HepG2 (cell line): ENCODE results near the gene ABHD17A. TPM values are rescaled to one million over a fixed set of nuclear protein-coding genes. Genes with fewer than 3 reads are reported as not detected.

Experiments
- ATAC-seq: fragments of 200-7000 bp; cut with Tn5 transposase; 3 replicates; pipeline ENCODE4 v1.9.1; 2020; ENCODE audit warnings: mild to moderate bottlenecking, moderate library complexity
- BruUV-seq: library from RNA; stranded (reverse); fragments of 400-500 nt; replicated peaks from 2 replicates; lab custom pipeline; 2021; lab: Mats Ljungman, UMichigan
- CTCF ChIA-PET: fragments of 300-600 bp; formaldehyde crosslinking; extraction: SDS; loops from one replicate; lab custom pipeline; 2021; ENCODE audit warnings: low total read pairs, inconsistent platforms, low intra/inter-chr PET ratio; lab: Yijun Ruan, JAX
- POLR2A ChIA-PET: fragments of 350-600 bp; sonication (Branson Sonifier 250); formaldehyde crosslinking; loops from one replicate; lab custom pipeline; 2020; ENCODE audit warnings: antibody characterized with exemption, inconsistent platforms; lab: Yijun Ruan, JAX
- DNase-seq: peaks from one replicate; pipeline ENCODE4 v3.0.0-alpha.2; 2015; ENCODE audit warnings: low spot score
- FAIRE-seq: peaks from 3 replicates; lab custom pipeline; 2011; peaks lifted over from hg19 to GRCh38; lab: Jason Lieb, UNC
- H2AFZ ChIP-seq: one replicate; pipeline ENCODE4 v1.6.1; 2011; ENCODE audit warnings: low read length, inconsistent platforms
- H3K27ac ChIP-seq: fragments of 300-600 bp; 3 replicates; pipeline ENCODE4 v1.8.0; 2011; ENCODE audit warnings: mixed run types, mild to moderate bottlenecking, mixed read lengths, low read length, inconsistent platforms; ENCODE audit not compliant: insufficient read depth; ENCODE audit errors: extremely low read length
- H3K27me3 ChIP-seq, 2 experiments: fragments of 200-600 bp in 1 of 2; 2 replicates in 1 of 2; 3 replicates in 1 of 2; pipeline versions ENCODE4 v1.6.0 to v1.8.0; 2011; ENCODE audit warnings: low read length in 2 of 2, mild to moderate bottlenecking in 2 of 2, moderate library complexity in 2 of 2, inconsistent platforms in 1 of 2; ENCODE audit not compliant: insufficient read depth in 2 of 2, control insufficient read depth in 1 of 2
- H3K36me3 ChIP-seq, 2 experiments: fragments of 200-600 bp in 1 of 2; replicated peaks in 1 of 2; 2 replicates in 1 of 2; 3 replicates in 1 of 2; pipeline versions ENCODE4 v1.5.1 to v1.8.0; 2011; ENCODE audit warnings: low read length in 2 of 2, inconsistent platforms in 1 of 2; ENCODE audit not compliant: insufficient read depth in 2 of 2, control insufficient read depth in 1 of 2
- H3K4me1 ChIP-seq: 2 replicates; pipeline ENCODE4 v1.5.1; 2012; ENCODE audit warnings: low read length, inconsistent platforms; ENCODE audit not compliant: insufficient read depth
- H3K4me2 ChIP-seq: 2 replicates; pipeline ENCODE4 v1.6.0; 2011; ENCODE audit warnings: low read depth, low read length, inconsistent platforms
- H3K4me3 ChIP-seq, 3 experiments: fragments of 200-600 bp in 1 of 3; sonication (generic), shearing (Covaris generic) in 1 of 3; replicated peaks in 1 of 3; 2 replicates each; pipeline ENCODE4 v1.5.1; 2011 to 2016; ENCODE audit warnings: low read length in 3 of 3, inconsistent platforms in 2 of 3, low read depth in 2 of 3, mild to moderate bottlenecking in 2 of 3, control low read depth in 1 of 3, mixed read lengths in 1 of 3; ENCODE audit not compliant: insufficient read depth in 1 of 3
- H3K79me2 ChIP-seq: one replicate; pipeline ENCODE4 v1.6.1; 2011; ENCODE audit warnings: low read length, inconsistent platforms; ENCODE audit not compliant: insufficient read depth
- H3K9ac ChIP-seq: 2 replicates; pipeline ENCODE4 v1.6.0; 2011; ENCODE audit warnings: mild to moderate bottlenecking, low read depth, low read length, inconsistent platforms; ENCODE audit not compliant: insufficient read depth
- H3K9me3 ChIP-seq: 2 replicates; pipeline ENCODE4 v1.5.1; 2012; ENCODE audit warnings: mild to moderate bottlenecking, low read length
- H4K20me1 ChIP-seq: 2 replicates; pipeline ENCODE4 v1.6.0; 2011; ENCODE audit warnings: inconsistent platforms, mild to moderate bottlenecking, low read length, moderate library complexity; ENCODE audit not compliant: insufficient read depth
- ATF1 ChIP-seq: IDR thresholded peaks from 2 replicates; pipeline ENCODE4 v1.6.1; 2016; ENCODE audit warnings: mild to moderate bottlenecking, control low read depth
- ATF7-NPFF ChIP-seq: sonication (generic); formaldehyde crosslinking; IDR thresholded peaks from 2 replicates; pipeline ENCODE4 v1.8.1; 2023; ENCODE audit warnings: mild to moderate bottlenecking, low read depth, missing genetic modification reagents, moderate library complexity
- BCL3 ChIP-seq: sonication (generic); formaldehyde crosslinking; IDR thresholded peaks from 2 replicates; pipeline ENCODE4 v1.5.1; 2020; ENCODE audit warnings: mild to moderate bottlenecking, missing genetic modification reagents, moderate library complexity
- FOXO1 ChIP-seq: sonication (generic); formaldehyde crosslinking; IDR thresholded peaks from 2 replicates; pipeline ENCODE4 v1.4.0; 2020; ENCODE audit warnings: missing genetic modification reagents
- GLMP ChIP-seq: sonication (generic); formaldehyde crosslinking; IDR thresholded peaks from 2 replicates; pipeline ENCODE4 v1.9.0; 2021; ENCODE audit warnings: missing genetic modification reagents, mild to moderate bottlenecking, borderline replicate concordance
- HINFP ChIP-seq: sonication (generic); formaldehyde crosslinking; IDR thresholded peaks from 2 replicates; pipeline ENCODE4 v1.4.0; 2020; ENCODE audit warnings: low read depth, mild to moderate bottlenecking, missing genetic modification reagents
- MXD4 ChIP-seq: IDR thresholded peaks from 2 replicates; pipeline ENCODE4 v1.6.1; 2016; ENCODE audit warnings: mild to moderate bottlenecking, missing biosample characterization, missing genetic modification reagents
- PPARG ChIP-seq: conservative IDR thresholded peaks from 2 replicates; pipeline ENCODE4 v1.6.1; 2016; ENCODE audit warnings: missing biosample characterization, missing genetic modification reagents
- SALL2 ChIP-seq: sonication (generic); formaldehyde crosslinking; IDR thresholded peaks from 2 replicates; pipeline ENCODE4 v1.8.1; 2023; ENCODE audit warnings: mild to moderate bottlenecking, missing genetic modification reagents, inconsistent platforms
- ZFP1 ChIP-seq: IDR thresholded peaks from 2 replicates; pipeline ENCODE4 v1.6.1; 2016
- ZNF207 ChIP-seq: fragments of 450-650 bp; IDR thresholded peaks from 2 replicates; pipeline ENCODE4 v1.6.1; 2016; ENCODE audit warnings: antibody characterized with exemption, borderline replicate concordance
- ZNF225 ChIP-seq: sonication (generic); formaldehyde crosslinking; IDR thresholded peaks from 2 replicates; pipeline ENCODE4 v1.4.0; 2020; ENCODE audit warnings: mild to moderate bottlenecking, missing genetic modification reagents
- WGBS: methylation state at CpG from one replicate; pipeline ENCODE4 v1.1.6; 2017; ENCODE audit warnings: low lambda C conversion rate; 5-methylcytosine and 5-hydroxymethylcytosine counted together
- in situ Hi-C: cut with HindIII; loops from 2 replicates; pipeline ENCODE4 v1.10.0; 2017; ENCODE audit warnings: low pct_unique_long_range_greater_than_20kb; ENCODE audit not compliant: extremely low pct_ligation_motif_present
- intact Hi-C: fragments of 100-400 bp; cut with micrococcal nuclease; formaldehyde crosslinking; loops from one replicate; pipeline ENCODE4 v1.10.0; 2022; ENCODE audit not compliant: unreplicated experiment
- polyA plus RNA-seq, 8 experiments: library from polyadenylated mRNA; depleted of rRNA in 3 of 8; stranded (reverse) in 7 of 8; unstranded in 1 of 8; fragments of >200 nt; fragmentation: Illumina TruSeq in 4 of 8; extraction: Trizol in 4 of 8; gene quantifications; 2 replicates each; pipeline versions ENCODE4 v1.2.1 to v1.2.3, GENCODE V29; 2011 to 2016; ENCODE audit warnings: low read depth in 4 of 8, missing spikeins in 1 of 8, mixed read lengths in 1 of 8; ENCODE audit not compliant: insufficient read depth in 1 of 8
- total RNA-seq, 5 experiments: library from RNA; depleted of rRNA; stranded (reverse); fragments of >200 nt; fragmentation: Illumina TruSeq; extraction: Trizol; gene quantifications; 2 replicates each; pipeline ENCODE4 v1.2.3, GENCODE V29; 2016; ENCODE audit warnings: low read depth in 1 of 5

The ABHD17A gene
- total and polyA plus RNA-seq, 2 of the 13 experiments (the other 11 are each of a cell fraction or from before 2014, with no cell fraction given): 27.7 to 40.8 TPM

GRCh38 chr19:1854542-1855039 is 30.7 kb downstream of the ABHD17A start:
- ATAC-seq: no peak
- intact Hi-C loops (no loop called here), in situ Hi-C loops (no loop called here)
- ChIA-PET CTCF (no interaction called here), POLR2A (no interaction called here)
- Histone ChIP-seq H3K27me3 (no peaks in the 10 kb centered on the region), H3K9ac (no peak overlapping the region), H4K20me1 (peaks cover 40% of the 10 kb centered on the region), H3K4me3 (no peak overlapping the region), H3K9me3 (no peaks in the 10 kb centered on the region), H3K79me2 (peaks cover 33% of the 10 kb centered on the region), H3K27ac (peak overlapping the region; percentile 13), H2AFZ (no peak overlapping the region), H3K36me3 (0 out of 5 replicates have a peak, but pooled peaks cover 2 to 3% of the 10 kb centered on the region in 2 experiments), H3K4me2 (no peak overlapping the region), H3K4me1 (peaks cover 36% of the 10 kb centered on the region)
- 97% methylated on average over 37 of the region's 37 CpGs for WGBS
- no peak for TF ChIP-seq ZNF225 (CRISPR knock-in tag)
- no peak for TF ChIP-seq FOXO1 (CRISPR knock-in tag)
- no peak for TF ChIP-seq PPARG
- TF ChIP-seq SALL2: no peak
- no peak for TF ChIP-seq ZNF207
- no peak for TF ChIP-seq ATF7-NPFF (CRISPR knock-in tag)
- TF ChIP-seq MXD4 (CRISPR knock-in tag): no peak
- no peak for TF ChIP-seq BCL3
- TF ChIP-seq ATF1 (CRISPR knock-in tag): no peak
- no peak for TF ChIP-seq ZFP1 (CRISPR knock-in tag)
- TF ChIP-seq HINFP (CRISPR knock-in tag): no peak
- no peak for TF ChIP-seq GLMP (CRISPR knock-in tag)
- no TSS peak for BruUV-seq
- no peak for FAIRE-seq
- DNase-seq: no peak
